Activated CD4-positive, alpha-beta T cell treated with anti-CD3 and anti-CD28 coated beads, Interleukin-2, amount 50 U/mL, for 4 hours (primary cell): ENCODE results near the gene FLACC1.

Experiments used
- DNase-seq, 2 experiments: peaks; one replicate each; pipeline ENCODE4 v3.0.0-alpha.2; 2020

FLACC1 gene

GRCh38 chr2:201273330-201273983 is 83.7 kb downstream of the FLACC1 start:
- DNase-seq, result no peak

- no peak for DNase-seq
These were observed 85.2 kb downstream of the FLACC1 start for GRCh38 chr2:201271917-201272316.

GRCh38 chr2:201270293-201271001 is 86.7 kb downstream of the FLACC1 start:
- no peak for DNase-seq

- no peak for DNase-seq
These were observed 87.4 kb downstream of the FLACC1 start for GRCh38 chr2:201269764-201270163.

GRCh38 chr2:201267278-201268030 is 89.7 kb downstream of the FLACC1 start:
- DNase-seq, result no peak

- DNase-seq, result no peak
These were observed 90.5 kb downstream of the FLACC1 start for GRCh38 chr2:201266629-201267028.

GRCh38 chr2:201264472-201265173 is 92.5 kb downstream of the FLACC1 start:
- DNase-seq, result no peak

GRCh38 chr2:201263779-201264178 is 93.4 kb downstream of the FLACC1 start:
- DNase-seq, result no peak

- DNase-seq, result no peak
These were observed 94.4 kb downstream of the FLACC1 start for GRCh38 chr2:201262718-201263117.

GRCh38 chr2:201261906-201262305 is 95.2 kb downstream of the FLACC1 start:
- no peak for DNase-seq

GRCh38 chr2:201261471-201261870 is 95.7 kb downstream of the FLACC1 start:
- DNase-seq, result peak in 1 of 2 experiments; percentile 35

GRCh38 chr2:201260302-201260800 is 96.8 kb downstream of the FLACC1 start, which contains the start of gene CASP8:
Gene CASP8 (plus strand): TSS chr2:201260536. CDS start chr2:201266487, 5,951 bp downstream.
- peak; percentile 52 to 55 for DNase-seq

- no peak for DNase-seq
These were observed 98.2 kb downstream of the FLACC1 start for GRCh38 chr2:201258666-201259615.

- peak; percentile 84 to 86 for DNase-seq
These were observed 99.0 kb downstream of the FLACC1 start for GRCh38 chr2:201257956-201258665.

- DNase-seq, result peak; percentile 33 to 41
These were observed 99.7 kb downstream of the FLACC1 start for GRCh38 chr2:201257381-201257955.

GRCh38 chr2:201256082-201256481 is 101.1 kb downstream of the FLACC1 start:
- no peak for DNase-seq

GRCh38 chr2:201255408-201256033 is 101.6 kb downstream of the FLACC1 start:
- DNase-seq, result no peak

GRCh38 chr2:201254081-201254730 is 102.9 kb downstream of the FLACC1 start:
- no peak for DNase-seq

- no peak for DNase-seq
These were observed 106.4 kb downstream of the FLACC1 start for GRCh38 chr2:201250741-201251140.
